Inferior parietal cortex (tissue), 1 donor: ENCODE results near the gene SPEN.
"Not testable (repeated sequence)": the region's sequence is repeated elsewhere in the genome, so short reads cannot be mapped to it uniquely, and the experiment has no call there.

Experiments used
- DNase-seq: peaks from one replicate; pipeline ENCODE4 v3.0.0-alpha.2; 2016; ENCODE audit errors: extremely low spot score

SPEN gene, protein sequence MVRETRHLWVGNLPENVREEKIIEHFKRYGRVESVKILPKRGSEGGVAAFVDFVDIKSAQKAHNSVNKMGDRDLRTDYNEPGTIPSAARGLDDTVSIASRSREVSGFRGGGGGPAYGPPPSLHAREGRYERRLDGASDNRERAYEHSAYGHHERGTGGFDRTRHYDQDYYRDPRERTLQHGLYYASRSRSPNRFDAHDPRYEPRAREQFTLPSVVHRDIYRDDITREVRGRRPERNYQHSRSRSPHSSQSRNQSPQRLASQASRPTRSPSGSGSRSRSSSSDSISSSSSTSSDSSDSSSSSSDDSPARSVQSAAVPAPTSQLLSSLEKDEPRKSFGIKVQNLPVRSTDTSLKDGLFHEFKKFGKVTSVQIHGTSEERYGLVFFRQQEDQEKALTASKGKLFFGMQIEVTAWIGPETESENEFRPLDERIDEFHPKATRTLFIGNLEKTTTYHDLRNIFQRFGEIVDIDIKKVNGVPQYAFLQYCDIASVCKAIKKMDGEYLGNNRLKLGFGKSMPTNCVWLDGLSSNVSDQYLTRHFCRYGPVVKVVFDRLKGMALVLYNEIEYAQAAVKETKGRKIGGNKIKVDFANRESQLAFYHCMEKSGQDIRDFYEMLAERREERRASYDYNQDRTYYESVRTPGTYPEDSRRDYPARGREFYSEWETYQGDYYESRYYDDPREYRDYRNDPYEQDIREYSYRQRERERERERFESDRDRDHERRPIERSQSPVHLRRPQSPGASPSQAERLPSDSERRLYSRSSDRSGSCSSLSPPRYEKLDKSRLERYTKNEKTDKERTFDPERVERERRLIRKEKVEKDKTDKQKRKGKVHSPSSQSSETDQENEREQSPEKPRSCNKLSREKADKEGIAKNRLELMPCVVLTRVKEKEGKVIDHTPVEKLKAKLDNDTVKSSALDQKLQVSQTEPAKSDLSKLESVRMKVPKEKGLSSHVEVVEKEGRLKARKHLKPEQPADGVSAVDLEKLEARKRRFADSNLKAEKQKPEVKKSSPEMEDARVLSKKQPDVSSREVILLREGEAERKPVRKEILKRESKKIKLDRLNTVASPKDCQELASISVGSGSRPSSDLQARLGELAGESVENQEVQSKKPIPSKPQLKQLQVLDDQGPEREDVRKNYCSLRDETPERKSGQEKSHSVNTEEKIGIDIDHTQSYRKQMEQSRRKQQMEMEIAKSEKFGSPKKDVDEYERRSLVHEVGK (N-terminal part only)

GRCh38 chr1:15847100-15847892 is at the start of gene SPEN:
TSS of gene SPEN (plus strand) at chr1:15847707. CDS start at chr1:15848068, 361 bp downstream.
- DNase-seq, result peak; percentile 98

- DNase-seq, result no peak
Observed at GRCh38 chr1:15799004-15799867, 48.3 kb upstream of the SPEN start.

GRCh38 chr1:15799928-15800835 is 47.3 kb upstream of the SPEN start:
- DNase-seq, result no peak

- DNase-seq, result no peak
Observed at GRCh38 chr1:15802234-15802965, 45.1 kb upstream of the SPEN start.

DNA sequence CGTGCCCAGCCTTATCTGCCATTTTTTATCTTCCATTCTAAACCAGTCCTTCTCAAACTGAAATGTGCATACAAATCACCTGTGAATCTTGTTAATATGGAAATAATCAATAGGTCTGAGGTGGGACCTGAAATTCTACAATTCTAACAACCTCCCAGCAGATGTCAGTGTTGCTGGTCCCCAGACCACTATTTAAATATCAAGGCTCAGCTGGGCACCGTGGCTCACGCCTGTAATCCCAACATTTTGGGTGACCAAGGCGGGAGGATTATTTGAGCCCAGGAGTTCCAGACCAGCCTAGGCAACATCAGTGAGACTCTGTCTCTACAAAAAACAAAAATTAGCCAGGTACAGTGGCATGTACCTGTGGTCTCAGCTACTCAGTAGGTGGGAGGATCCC is 44.1 kb upstream of the SPEN start:
- DNase-seq, result no peak

- DNase-seq, result no peak
Observed at GRCh38 chr1:15804060-15804459, 43.4 kb upstream of the SPEN start.

DNA sequence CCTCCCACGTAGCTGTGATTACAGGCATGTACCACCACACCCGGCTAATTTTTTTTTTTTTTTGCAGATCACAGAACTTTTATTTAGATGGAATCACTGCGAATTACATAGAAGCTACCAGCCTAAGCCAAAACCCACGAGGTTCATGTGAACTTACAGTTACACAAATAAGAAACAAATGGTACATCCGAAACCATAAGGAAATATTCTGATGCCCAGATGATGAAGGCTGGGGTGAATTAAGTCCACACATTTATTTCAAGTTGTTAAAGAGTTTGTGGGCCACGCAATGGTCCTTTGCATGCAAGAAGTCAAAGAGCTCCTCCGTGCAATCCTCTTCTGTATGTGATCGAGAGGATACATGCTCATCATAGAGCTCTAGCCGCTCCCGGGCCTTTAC is 40.4 kb upstream of the SPEN start:
- DNase-seq, result no peak

DNA sequence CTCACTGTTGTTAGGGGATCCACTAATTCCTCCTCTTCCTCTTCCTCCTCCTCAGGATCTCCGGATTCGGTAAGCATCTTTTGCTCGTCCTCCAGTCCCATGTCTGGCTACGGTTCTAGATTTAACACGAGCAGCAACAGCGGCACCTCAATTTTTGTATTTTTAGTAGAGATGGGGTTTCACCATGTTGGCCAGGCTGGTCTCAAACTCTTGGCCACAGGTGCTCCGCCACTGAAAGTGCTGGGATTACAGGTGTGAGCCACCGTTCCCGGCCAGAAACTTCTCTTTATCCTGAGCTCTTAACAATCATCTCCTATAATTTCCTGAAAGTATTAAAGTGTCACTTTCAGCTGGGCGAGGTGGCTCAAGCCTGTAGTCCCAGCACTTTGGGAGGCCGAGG is 40.0 kb upstream of the SPEN start, which contains the start of gene UQCRHL:
TSS of gene UQCRHL (minus strand) at position 101 of the 400 bp plus-strand sequence. CDS start at position 101, 0 bp downstream.
- not testable (repeated sequence) for DNase-seq

GRCh38 chr1:15808955-15809354 is 38.6 kb upstream of the SPEN start:
- DNase-seq, result no peak

- peak; percentile 60 for DNase-seq
Observed at GRCh38 chr1:15810073-15810472, 37.4 kb upstream of the SPEN start.

DNA sequence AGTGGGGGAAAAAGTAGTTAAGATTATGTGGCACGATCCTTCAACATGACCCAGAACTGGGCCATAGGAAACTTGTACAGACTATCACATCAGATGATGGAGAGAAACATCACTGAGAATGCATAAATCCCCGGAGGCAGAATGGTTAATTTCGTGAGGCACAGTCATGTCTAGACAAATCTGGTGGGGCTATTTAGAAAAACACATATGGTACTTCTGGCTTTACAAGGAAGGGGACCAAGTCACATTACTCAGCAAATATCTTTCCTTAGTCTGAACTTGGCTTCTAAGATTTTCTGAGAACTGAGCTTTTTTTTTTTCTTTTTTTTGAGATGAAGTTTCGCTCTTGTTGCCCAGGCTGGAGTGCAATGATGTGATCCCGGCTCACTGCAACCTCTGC is 30.8 kb upstream of the SPEN start:
- no peak for DNase-seq

GRCh38 chr1:15820478-15820877 is 27.0 kb upstream of the SPEN start:
- no peak for DNase-seq

GRCh38 chr1:15825800-15826199 is 21.7 kb upstream of the SPEN start:
- no peak for DNase-seq

- DNase-seq, result no peak
Observed at GRCh38 chr1:15826810-15827507, 20.5 kb upstream of the SPEN start.

DNA sequence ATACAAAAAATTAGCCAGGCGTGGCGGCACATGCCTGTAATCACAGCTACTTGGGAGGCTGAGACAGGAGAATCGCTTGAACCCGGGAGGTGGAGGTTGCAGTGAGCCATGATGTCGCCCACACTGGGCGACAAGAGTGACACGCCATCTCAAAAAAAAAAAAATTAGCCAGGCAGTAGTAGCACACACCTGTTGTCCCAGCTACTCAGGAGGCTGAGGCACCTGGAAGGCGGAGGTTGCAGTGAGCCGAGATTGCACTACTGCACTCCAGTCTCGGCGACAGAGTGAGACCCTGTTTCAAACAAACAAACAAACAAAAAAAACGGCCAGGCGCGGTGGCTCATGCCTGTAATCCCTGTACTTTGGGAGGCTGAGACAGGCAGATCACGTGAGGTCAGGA is 19.9 kb upstream of the SPEN start:
- DNase-seq, result not testable (repeated sequence)

GRCh38 chr1:15828931-15829330 is 18.6 kb upstream of the SPEN start:
- DNase-seq, result not testable (repeated sequence)

- DNase-seq, result no peak
Observed at GRCh38 chr1:15830258-15830657, 17.2 kb upstream of the SPEN start.
